ENCODE results near the gene TMA7B. TPM values are rescaled to one million over a fixed set of nuclear protein-coding genes. Genes with fewer than 3 reads are reported as not detected.

The TMA7B gene
- total RNA-seq, 1 experiment from 2014 or later, result not detected

GRCh38 chr22:39935612-39936011 lies 24.6 kb upstream of the TMA7B start:
- Mint-ChIP-seq H3K36me3 (ENCODE audit: insufficient read depth, unreplicated experiment) (no peaks in the 10 kb centered on the region), H3K27ac (ENCODE audit: low read depth, unreplicated experiment) (no peak overlapping the region), H3K4me3 (ENCODE audit: unreplicated experiment) (no peak overlapping the region), H3K27me3 (ENCODE audit: insufficient read depth, unreplicated experiment) (peaks cover 20% of the 10 kb centered on the region), H3K4me1 (ENCODE audit: insufficient read depth, unreplicated experiment) (no peaks in the 10 kb centered on the region), H3K9me3 (ENCODE audit: unreplicated experiment) (no peaks in the 10 kb centered on the region)
- no peak for TF ChIP-seq CTCF (IDR thresholded peaks at IDR 0.05; ENCODE audit: unreplicated experiment)
- no TSS peak for BruUV-seq (replicated peaks)
- POLR2A ChIA-PET, result no interaction called here
- intact Hi-C loops (cut with micrococcal nuclease), result loop anchor here (10.0 kb wide), 2 partner anchors 311 to 409 kb away; partner anchors contain the start of gene ADSL
- no peak for DNase-seq (ENCODE audit: unreplicated experiment)
- CTCF ChIA-PET, result no interaction called here

GRCh38 chr22:39936523-39937145 lies 23.6 kb upstream of the TMA7B start:
- Mint-ChIP-seq H3K9me3 (ENCODE audit: unreplicated experiment) (no peaks in the 10 kb centered on the region), H3K4me3 (ENCODE audit: unreplicated experiment) (no peak overlapping the region), H3K36me3 (ENCODE audit: insufficient read depth, unreplicated experiment) (no peaks in the 10 kb centered on the region), H3K27ac (ENCODE audit: low read depth, unreplicated experiment) (no peak overlapping the region), H3K4me1 (ENCODE audit: insufficient read depth, unreplicated experiment) (no peaks in the 10 kb centered on the region), H3K27me3 (ENCODE audit: insufficient read depth, unreplicated experiment) (peaks cover 20% of the 10 kb centered on the region)
- no TSS peak for BruUV-seq (replicated peaks)
- TF ChIP-seq CTCF (IDR thresholded peaks at IDR 0.05; ENCODE audit: unreplicated experiment), result no peak
- intact Hi-C loops (cut with micrococcal nuclease), result loop anchor here (10.0 kb wide), 2 partner anchors 312 to 408 kb away; partner anchors contain the start of gene ADSL
- no peak for DNase-seq (ENCODE audit: unreplicated experiment)
- POLR2A ChIA-PET, result no interaction called here
- CTCF ChIA-PET, result interaction anchor here (0.6 kb wide), 1 partner anchor 101 kb away, joined by 3 read pairs; no protein-coding TSS in a partner anchor

- TF ChIP-seq CTCF (IDR thresholded peaks at IDR 0.05; ENCODE audit: unreplicated experiment), result no peak
- intact Hi-C loops (cut with micrococcal nuclease), result loop anchor here (10.0 kb wide), 2 partner anchors 313 to 407 kb away; partner anchors contain the start of gene ADSL
- Mint-ChIP-seq H3K4me1 (ENCODE audit: insufficient read depth, unreplicated experiment) (no peaks in the 10 kb centered on the region), H3K27me3 (ENCODE audit: insufficient read depth, unreplicated experiment) (peaks cover 20% of the 10 kb centered on the region), H3K36me3 (ENCODE audit: insufficient read depth, unreplicated experiment) (no peaks in the 10 kb centered on the region), H3K27ac (ENCODE audit: low read depth, unreplicated experiment) (no peak overlapping the region), H3K4me3 (ENCODE audit: unreplicated experiment) (no peak overlapping the region), H3K9me3 (ENCODE audit: unreplicated experiment) (no peaks in the 10 kb centered on the region)
- ChIA-PET POLR2A (no interaction called here), CTCF (no interaction called here)
- DNase-seq (ENCODE audit: unreplicated experiment), result no peak
- no TSS peak for BruUV-seq (replicated peaks)
Measured at GRCh38 chr22:39937906-39938305, 22.3 kb upstream of the TMA7B start.

- intact Hi-C loops (cut with micrococcal nuclease), result loop anchor here (10.0 kb wide), 2 partner anchors 314 to 406 kb away; partner anchors contain the start of gene ADSL
- Mint-ChIP-seq H3K36me3 (ENCODE audit: insufficient read depth, unreplicated experiment) (no peaks in the 10 kb centered on the region), H3K4me1 (ENCODE audit: insufficient read depth, unreplicated experiment) (no peaks in the 10 kb centered on the region), H3K27me3 (ENCODE audit: insufficient read depth, unreplicated experiment) (peaks cover 20% of the 10 kb centered on the region), H3K9me3 (ENCODE audit: unreplicated experiment) (no peaks in the 10 kb centered on the region), H3K4me3 (ENCODE audit: unreplicated experiment) (no peak overlapping the region), H3K27ac (ENCODE audit: low read depth, unreplicated experiment) (no peak overlapping the region)
- ChIA-PET POLR2A (no interaction called here), CTCF (interaction anchor here (0.6 kb wide), 1 partner anchor 86 kb away, joined by 3 read pairs; no protein-coding TSS in a partner anchor)
- no peak for DNase-seq (ENCODE audit: unreplicated experiment)
- no peak for TF ChIP-seq CTCF (IDR thresholded peaks at IDR 0.05; ENCODE audit: unreplicated experiment)
- no TSS peak for BruUV-seq (replicated peaks)
Measured at GRCh38 chr22:39938509-39939111, 21.6 kb upstream of the TMA7B start.

Data from MCF 10A (cell line).